ENCODE data around the gene KCNK5. TPM values are rescaled to one million over a fixed set of nuclear protein-coding genes. Genes with fewer than 3 reads are reported as not detected.

Gene KCNK5
- total and polyA plus RNA-seq, 2 of the 8 experiments (the other 6 are each of a cell fraction or from before 2014, with no cell fraction given) = 20.9 to 44.3 TPM

GRCh38 chr6:39166912-39167290, 62.4 kb downstream of the KCNK5 start (continued):
- TF ChIP-seq CHD7 (IDR thresholded peaks at IDR 0.05; ENCODE audit: insufficient replicate concordance, low read length) = no peak
- no peak for TF ChIP-seq KDM4A (IDR thresholded peaks at IDR 0.05; ENCODE audit: low read depth, low read length, severe bottlenecking)
- TF ChIP-seq EZH2 (IDR thresholded peaks at IDR 0.05; ENCODE audit: low read depth, low read length, severe bottlenecking) = no peak
- no peak for TF ChIP-seq E2F6 (IDR thresholded peaks at IDR 0.05)
- no peak for TF ChIP-seq CHD1 (IDR thresholded peaks at IDR 0.05; ENCODE audit: low read depth, low read length)
- TF ChIP-seq JUN (IDR thresholded peaks at IDR 0.05; ENCODE audit: low read depth, low read length) = no peak
- no peak for TF ChIP-seq ASH2L (IDR thresholded peaks at IDR 0.05; ENCODE audit: low read length)
- no peak for TF ChIP-seq SRF (IDR thresholded peaks at IDR 0.05; ENCODE audit: low read depth, low read length)
- no peak for TF ChIP-seq NANOG (IDR thresholded peaks at IDR 0.05; ENCODE audit: insufficient read depth, low read depth, low read length, poor library complexity, severe bottlenecking)
- TF ChIP-seq FOSL1 (IDR thresholded peaks at IDR 0.05; ENCODE audit: insufficient read depth, low read depth, low read length) = no peak
- no peak for TF ChIP-seq EGR1 (IDR thresholded peaks at IDR 0.05; ENCODE audit: borderline replicate concordance, low read depth, low read length)
